HCT116 (cell line): ENCODE measurements around the gene C12orf57. TPM values are rescaled to one million over a fixed set of nuclear protein-coding genes. Genes with fewer than 3 reads are reported as not detected.

Experiments
- ATAC-seq: fragments of 200-7000 bp; cut with Tn5 transposase; 2 replicates; pipeline ENCODE4 v1.9.1; 2020; ENCODE audit warnings: mild to moderate bottlenecking, moderate library complexity
- BruUV-seq: library from RNA; stranded (reverse); fragments of 400-500 nt; replicated peaks from 2 replicates; lab custom pipeline; 2021; lab: Mats Ljungman, UMichigan
- CTCF ChIA-PET: fragments of 300-600 bp; sonication (Branson Sonifier 250); formaldehyde crosslinking; loops from one replicate; lab custom pipeline; 2021; ENCODE audit warnings: antibody characterized with exemption; lab: Charles Lee
- POLR2A ChIA-PET: fragments of 300-600, 350-600 bp; sonication (Branson Sonifier 250); formaldehyde crosslinking; loops from one replicate; lab custom pipeline; 2021; ENCODE audit warnings: antibody characterized with exemption; lab: Charles Lee
- RAD21 ChIA-PET, 2 experiments: fragments of 300-600 bp; sonication (Branson Sonifier 250); formaldehyde crosslinking; loops; one replicate each; lab custom pipeline; 2023; ENCODE audit warnings: low total read pairs in 2 of 2; ENCODE audit not compliant: uncharacterized antibody in 2 of 2, unreplicated experiment in 2 of 2, low non-redundant PET in 1 of 2; lab: Charles Lee
- DNase-seq: peaks from one replicate; pipeline ENCODE4 v3.0.0-alpha.2; 2010; ENCODE audit warnings: low read depth, low spot score
- H2AFZ ChIP-seq: fragments of 200-600 bp; shearing (Covaris generic), sonication (generic); 2 replicates; pipeline ENCODE4 v1.6.1; 2017; ENCODE audit warnings: low read depth, mixed run types, mixed read lengths, antibody characterized with exemption, low read length; ENCODE audit not compliant: poor library complexity, severe bottlenecking
- H3K27ac ChIP-seq: 2 replicates; pipeline ENCODE4 v1.5.1; 2012; ENCODE audit warnings: low read depth, low read length
- H3K27me3 ChIP-seq: fragments of 200-600 bp; sonication (generic); 2 replicates; pipeline ENCODE4 v1.6.1; 2016; ENCODE audit warnings: mixed run types, low read length, mixed read lengths; ENCODE audit not compliant: insufficient read depth
- H3K36me3 ChIP-seq, 2 experiments: fragments of 200-500 bp in 1 of 2; fragments of 200-600 bp in 1 of 2; sonication (Bioruptor generic) in 1 of 2; sonication (generic) in 1 of 2; 2 replicates each; pipeline versions ENCODE4 v1.5.1 to v1.6.1; 2014 to 2016; ENCODE audit warnings: low read length in 2 of 2, inconsistent platforms in 1 of 2, mixed read lengths in 1 of 2, mixed run types in 1 of 2; ENCODE audit not compliant: insufficient read depth in 2 of 2, control insufficient read depth in 1 of 2
- H3K4me1 ChIP-seq, 2 experiments: fragments of 200-600 bp in 1 of 2; sonication (generic) in 1 of 2; 2 replicates each; pipeline versions ENCODE4 v1.5.1 to v1.6.1; 2012 to 2017; ENCODE audit warnings: low read length in 2 of 2, inconsistent platforms in 1 of 2, mild to moderate bottlenecking in 1 of 2, mixed read lengths in 1 of 2, mixed run types in 1 of 2, moderate library complexity in 1 of 2; ENCODE audit not compliant: insufficient read depth in 2 of 2, control insufficient read depth in 1 of 2
- H3K4me2 ChIP-seq: fragments of 200-600 bp; sonication (generic); 2 replicates; pipeline ENCODE4 v1.6.1; 2017; ENCODE audit warnings: mixed run types, low read length, mixed read lengths
- H3K4me3 ChIP-seq, 2 experiments: fragments of 200-600 bp in 1 of 2; sonication (generic) in 1 of 2; replicated peaks in 1 of 2; 2 replicates each; pipeline ENCODE4 v1.5.1; 2011 to 2016; ENCODE audit warnings: low read length in 2 of 2, control low read depth in 1 of 2, low read depth in 1 of 2, mild to moderate bottlenecking in 1 of 2, mixed read lengths in 1 of 2, mixed run types in 1 of 2
- H3K79me2 ChIP-seq: fragments of 200-600 bp; sonication (generic); 2 replicates; pipeline ENCODE4 v1.6.1; 2017; ENCODE audit warnings: mild to moderate bottlenecking, mixed run types, low read length, moderate library complexity, mixed read lengths; ENCODE audit not compliant: insufficient read depth
- H3K9ac ChIP-seq: fragments of 200-600 bp; sonication (generic); 2 replicates; pipeline ENCODE4 v1.6.1; 2016; ENCODE audit warnings: low read length, mixed read lengths
- H3K9me2 ChIP-seq: fragments of 200-600 bp; sonication (generic), shearing (Covaris generic); 2 replicates; pipeline ENCODE4 v1.6.1; 2017; ENCODE audit warnings: mixed run types, mild to moderate bottlenecking, moderate library complexity; ENCODE audit not compliant: insufficient read depth
- H3K9me3 ChIP-seq, 2 experiments: fragments of 200-500 bp in 1 of 2; fragments of 200-600 bp in 1 of 2; sonication (Bioruptor generic) in 1 of 2; sonication (generic) in 1 of 2; 2 replicates each; pipeline ENCODE4 v1.6.1; 2014 to 2017; ENCODE audit warnings: low read length in 2 of 2, mixed read lengths in 2 of 2, inconsistent platforms in 1 of 2, low read depth in 1 of 2, mild to moderate bottlenecking in 1 of 2, mixed run types in 1 of 2, moderate library complexity in 1 of 2; ENCODE audit not compliant: control insufficient read depth in 1 of 2, insufficient read depth in 1 of 2
- H4K20me1 ChIP-seq: fragments of 200-600 bp; sonication (generic), shearing (Covaris generic); 2 replicates; pipeline ENCODE4 v1.6.1; 2017; ENCODE audit warnings: mixed run types, mild to moderate bottlenecking, moderate library complexity; ENCODE audit not compliant: insufficient read depth
- CBX3 ChIP-seq: IDR thresholded peaks from 2 replicates; pipeline ENCODE4 v1.6.1; 2012; ENCODE audit warnings: low read depth
- CEBPB ChIP-seq: IDR thresholded peaks from 2 replicates; pipeline ENCODE4 v1.6.1; 2012; ENCODE audit warnings: low read depth
- EGR1 ChIP-seq: IDR thresholded peaks from 2 replicates; pipeline ENCODE4 v1.6.1; 2012; ENCODE audit warnings: low read depth
- JUND ChIP-seq: IDR thresholded peaks from 2 replicates; pipeline ENCODE4 v1.6.1; 2012
- POLR2A ChIP-seq: IDR thresholded peaks from 2 replicates; pipeline ENCODE4 v1.7.0; 2011; ENCODE audit warnings: borderline replicate concordance; ENCODE audit not compliant: insufficient read depth, insufficient read length; ENCODE audit errors: extremely low read depth
- SRF ChIP-seq: IDR thresholded peaks from 2 replicates; pipeline ENCODE4 v1.6.1; 2012; ENCODE audit warnings: low read depth
- YY1 ChIP-seq: IDR thresholded peaks from 2 replicates; pipeline ENCODE4 v1.6.1; 2011; ENCODE audit warnings: low read length, low read depth, moderate library complexity, mild to moderate bottlenecking; ENCODE audit not compliant: insufficient replicate concordance; ENCODE audit errors: extremely low read depth
- ZFX ChIP-seq: fragments of 450-650 bp; IDR thresholded peaks from 2 replicates; pipeline ENCODE4 v1.6.1; 2017
- intact Hi-C: fragments of 100-400 bp; cut with micrococcal nuclease; formaldehyde crosslinking; loops from 2 replicates; pipeline ENCODE4 v1.10.0; 2022
- total RNA-seq: library from RNA; stranded (reverse); gene quantifications from one replicate; pipeline ENCODE4 v1.2.1, GENCODE V29; 2021; ENCODE audit not compliant: unreplicated experiment
- TF ChIP-seq, protein P1 (sequence below): IDR thresholded peaks from 2 replicates; pipeline ENCODE4 v1.6.1; 2012

Gene C12orf57
- total RNA-seq, 1 experiment from 2014 or later, result 202 TPM

DNA sequence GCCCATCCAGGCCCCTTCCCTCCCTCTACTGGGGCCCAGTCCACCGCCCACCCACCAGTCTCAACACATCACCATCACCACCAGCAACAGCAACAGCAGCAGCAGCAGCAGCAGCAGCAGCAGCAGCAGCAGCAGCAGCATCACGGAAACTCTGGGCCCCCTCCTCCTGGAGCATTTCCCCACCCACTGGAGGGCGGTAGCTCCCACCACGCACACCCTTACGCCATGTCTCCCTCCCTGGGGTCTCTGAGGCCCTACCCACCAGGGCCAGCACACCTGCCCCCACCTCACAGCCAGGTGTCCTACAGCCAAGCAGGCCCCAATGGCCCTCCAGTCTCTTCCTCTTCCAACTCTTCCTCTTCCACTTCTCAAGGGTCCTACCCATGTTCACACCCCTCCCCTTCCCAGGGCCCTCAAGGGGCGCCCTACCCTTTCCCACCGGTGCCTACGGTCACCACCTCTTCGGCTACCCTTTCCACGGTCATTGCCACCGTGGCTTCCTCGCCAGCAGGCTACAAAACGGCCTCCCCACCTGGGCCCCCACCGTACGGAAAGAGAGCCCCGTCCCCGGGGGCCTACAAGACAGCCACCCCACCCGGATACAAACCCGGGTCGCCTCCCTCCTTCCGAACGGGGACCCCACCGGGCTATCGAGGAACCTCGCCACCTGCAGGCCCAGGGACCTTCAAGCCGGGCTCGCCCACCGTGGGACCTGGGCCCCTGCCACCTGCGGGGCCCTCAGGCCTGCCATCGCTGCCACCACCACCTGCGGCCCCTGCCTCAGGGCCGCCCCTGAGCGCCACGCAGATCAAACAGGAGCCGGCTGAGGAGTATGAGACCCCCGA is 7.0 kb upstream of the C12orf57 start:
- Histone ChIP-seq H3K4me1 (peaks cover 7 to 29% of the 10 kb centered on the region in 2 experiments; a peak in 3 of 4 replicates), H4K20me1 (no peaks in the 10 kb centered on the region), H3K9me2 (no peaks in the 10 kb centered on the region), H3K4me2 (peak overlapping the region; percentile 91), H2AFZ (no peak overlapping the region), H3K9me3 (no peaks in the 10 kb centered on the region), H3K36me3 (peaks cover 15 to 37% of the 10 kb centered on the region in 2 experiments; a peak in 3 of 4 replicates), H3K79me2 (peaks cover 31% of the 10 kb centered on the region), H3K27me3 (no peaks in the 10 kb centered on the region), H3K27ac (peak overlapping the region; percentile 93), H3K9ac (peak overlapping the region; percentile 93), H3K4me3 (peak overlapping the region; percentile 61 to 68)
- POLR2A ChIA-PET, result interaction anchor here (1.1 to 1.2 kb wide), 3 partner anchors 9 to 64 kb away, joined by 7 to 15 read pairs (median 13); partner anchors contain the start of genes ATN1 and SPSB2
- CTCF ChIA-PET, result interaction anchor here (0.8 to 2.3 kb wide), 7 partner anchors 8 to 85 kb away, joined by 3 to 23 read pairs (median 6); partner anchors contain the start of genes SPSB2 and USP5
- TSS peak; percentile 27 for BruUV-seq
- ATAC-seq (peak; percentile 10), DNase-seq (no peak)
- RAD21 ChIA-PET, result no interaction called here
- TF ChIP-seq YY1, result no peak
- TF ChIP-seq, protein P1, sequence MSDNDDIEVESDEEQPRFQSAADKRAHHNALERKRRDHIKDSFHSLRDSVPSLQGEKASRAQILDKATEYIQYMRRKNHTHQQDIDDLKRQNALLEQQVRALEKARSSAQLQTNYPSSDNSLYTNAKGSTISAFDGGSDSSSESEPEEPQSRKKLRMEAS, result no peak
- no peak for TF ChIP-seq JUND
- no peak for TF ChIP-seq SRF
- no peak for TF ChIP-seq CBX3
- no peak for TF ChIP-seq EGR1
- TF ChIP-seq POLR2A, result no peak
- TF ChIP-seq CEBPB, result no peak
- TF ChIP-seq ZFX, result no peak
- intact Hi-C loops, result no loop called here
